DOHH2 (cell line): Measurements from ENCODE around the gene CRISPLD2.
"Not testable (repeated sequence)": the region's sequence is repeated elsewhere in the genome, so short reads cannot be mapped to it uniquely, and the experiment has no call there.

Experiments
- H3F3A ChIP-seq: fragments of 200-600 bp; sonication (generic), shearing (Covaris generic); 2 replicates; pipeline ENCODE4 v1.6.0; 2016; ENCODE audit warnings: antibody characterized with exemption, mild to moderate bottlenecking; ENCODE audit not compliant: control insufficient read depth, insufficient read depth
- H3K27ac ChIP-seq: fragments of 200-600 bp; sonication (generic); 2 replicates; pipeline ENCODE4 v1.5.1; 2014; ENCODE audit warnings: low read depth, mild to moderate bottlenecking, low read length, moderate library complexity
- H3K27me3 ChIP-seq: fragments of 200-600 bp; sonication (generic); 2 replicates; pipeline ENCODE4 v1.6.1; 2014; ENCODE audit warnings: mild to moderate bottlenecking, low read length, mixed read lengths; ENCODE audit not compliant: control insufficient read depth
- H3K36me3 ChIP-seq: fragments of 200-600 bp; sonication (generic); 2 replicates; pipeline ENCODE4 v1.6.1; 2014; ENCODE audit warnings: mild to moderate bottlenecking, low read length, moderate library complexity, mixed read lengths; ENCODE audit not compliant: control insufficient read depth
- H3K4me1 ChIP-seq: fragments of 200-600 bp; sonication (generic); 2 replicates; pipeline ENCODE4 v1.6.1; 2014; ENCODE audit warnings: mild to moderate bottlenecking, low read length, mixed read lengths; ENCODE audit not compliant: control insufficient read depth
- H3K4me2 ChIP-seq: fragments of 200-600 bp; sonication (generic); 2 replicates; pipeline ENCODE4 v1.6.0; 2014; ENCODE audit warnings: mild to moderate bottlenecking, low read length, moderate library complexity
- H3K4me3 ChIP-seq: fragments of 200-600 bp; sonication (generic); 2 replicates; pipeline ENCODE4 v1.5.1; 2014; ENCODE audit warnings: mild to moderate bottlenecking, low read length, mixed read lengths
- H3K79me2 ChIP-seq: fragments of 200-600 bp; sonication (generic); 2 replicates; pipeline ENCODE4 v1.6.1; 2014; ENCODE audit warnings: mild to moderate bottlenecking, low read length, mixed read lengths; ENCODE audit not compliant: control insufficient read depth
- H3K9me2 ChIP-seq: fragments of 200-600 bp; sonication (generic); replicated peaks from 2 replicates; pipeline ENCODE4 v1.6.1; 2014; ENCODE audit warnings: mild to moderate bottlenecking, low read length, mixed read lengths; ENCODE audit not compliant: control insufficient read depth
- H3K9me3 ChIP-seq: fragments of 200-600 bp; sonication (generic); 2 replicates; pipeline ENCODE4 v1.6.1; 2014; ENCODE audit warnings: antibody characterized with exemption, low read length, mixed read lengths; ENCODE audit not compliant: control insufficient read depth, insufficient read depth
- H4K20me1 ChIP-seq: fragments of 200-600 bp; sonication (generic); 2 replicates; pipeline ENCODE4 v1.6.0; 2014; ENCODE audit warnings: low read depth, mild to moderate bottlenecking, antibody characterized with exemption, low read length, moderate library complexity; ENCODE audit not compliant: control insufficient read depth, insufficient read depth
- EZH2phosphoT487 ChIP-seq: fragments of 200-600 bp; sonication (generic); IDR thresholded peaks from 2 replicates; pipeline ENCODE4 v1.6.1; 2017; ENCODE audit warnings: borderline replicate concordance, mild to moderate bottlenecking, antibody characterized with exemption, low read length, moderate library complexity, mixed read lengths
- TF ChIP-seq, protein P1 (sequence below): fragments of 200-600 bp; sonication (generic); IDR thresholded peaks from one replicate; pipeline ENCODE4 v1.5.1; 2014; ENCODE audit warnings: antibody characterized with exemption, mild to moderate bottlenecking, low read depth, low read length; ENCODE audit not compliant: poor library complexity, severe bottlenecking

The CRISPLD2 gene

DNA sequence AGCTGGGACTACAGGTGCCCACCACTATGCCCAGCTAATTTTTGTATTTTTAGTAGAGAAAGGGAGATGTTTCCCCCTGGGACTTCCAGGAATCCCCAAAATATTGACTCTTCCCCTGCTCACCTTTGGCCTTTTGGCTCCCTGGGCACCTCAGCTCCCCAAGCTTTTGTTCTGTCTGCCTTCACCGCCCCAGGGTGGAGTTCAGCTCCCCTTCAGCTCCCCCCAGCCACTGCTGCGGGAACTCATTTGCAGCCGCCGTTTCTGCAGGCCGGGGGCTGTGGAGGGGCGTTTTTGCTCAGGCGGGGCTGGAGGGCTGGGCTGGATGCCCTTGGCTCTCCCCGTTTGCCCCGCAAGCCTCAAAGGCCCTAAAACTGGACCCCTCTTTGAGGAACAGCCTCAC, 47.9 kb downstream of the CRISPLD2 start:
- Histone ChIP-seq H3K27ac (no peak overlapping the region), H3F3A (no peaks in the 10 kb centered on the region), H3K4me1 (no peaks in the 10 kb centered on the region), H3K4me3 (no peak overlapping the region), H3K9me2 (no peaks in the 10 kb centered on the region), H3K4me2 (no peak overlapping the region), H4K20me1 (0 out of 2 replicates have a peak, but pooled peaks cover 3% of the 10 kb centered on the region), H3K36me3 (no peaks in the 10 kb centered on the region), H3K79me2 (no peaks in the 10 kb centered on the region), H3K27me3 (peaks cover 8% of the 10 kb centered on the region), H3K9me3 (no peaks in the 10 kb centered on the region)
- no peak for TF ChIP-seq EZH2phosphoT487
- TF ChIP-seq, protein P1, sequence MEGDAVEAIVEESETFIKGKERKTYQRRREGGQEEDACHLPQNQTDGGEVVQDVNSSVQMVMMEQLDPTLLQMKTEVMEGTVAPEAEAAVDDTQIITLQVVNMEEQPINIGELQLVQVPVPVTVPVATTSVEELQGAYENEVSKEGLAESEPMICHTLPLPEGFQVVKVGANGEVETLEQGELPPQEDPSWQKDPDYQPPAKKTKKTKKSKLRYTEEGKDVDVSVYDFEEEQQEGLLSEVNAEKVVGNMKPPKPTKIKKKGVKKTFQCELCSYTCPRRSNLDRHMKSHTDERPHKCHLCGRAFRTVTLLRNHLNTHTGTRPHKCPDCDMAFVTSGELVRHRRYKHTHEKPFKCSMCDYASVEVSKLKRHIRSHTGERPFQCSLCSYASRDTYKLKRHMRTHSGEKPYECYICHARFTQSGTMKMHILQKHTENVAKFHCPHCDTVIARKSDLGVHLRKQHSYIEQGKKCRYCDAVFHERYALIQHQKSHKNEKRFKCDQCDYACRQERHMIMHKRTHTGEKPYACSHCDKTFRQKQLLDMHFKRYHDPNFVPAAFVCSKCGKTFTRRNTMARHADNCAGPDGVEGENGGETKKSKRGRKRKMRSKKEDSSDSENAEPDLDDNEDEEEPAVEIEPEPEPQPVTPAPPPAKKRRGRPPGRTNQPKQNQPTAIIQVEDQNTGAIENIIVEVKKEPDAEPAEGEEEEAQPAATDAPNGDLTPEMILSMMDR = no peak

DNA sequence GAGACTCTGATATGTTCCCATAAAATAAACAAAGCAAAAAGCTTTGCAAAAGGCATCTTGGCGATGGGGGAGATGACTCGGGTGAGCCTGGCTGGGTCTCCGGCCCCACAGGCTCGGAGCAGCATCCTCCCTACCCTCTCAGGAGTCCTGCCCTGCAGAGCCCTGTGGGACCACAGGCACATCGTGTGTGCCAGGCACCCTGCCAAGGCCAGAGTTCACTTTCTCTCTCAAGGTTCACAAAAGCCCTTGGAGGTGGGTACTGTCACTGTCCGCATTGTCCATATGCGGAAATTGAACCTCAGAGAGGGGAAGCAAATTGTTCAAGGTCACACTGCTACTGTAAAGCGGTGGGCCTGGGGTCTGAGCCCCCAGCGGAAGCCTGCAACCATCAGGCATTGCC, 48.5 kb downstream of the CRISPLD2 start:
- no peaks in the 10 kb centered on the region for H3K79me2 ChIP-seq
- H3K4me2 ChIP-seq = no peak overlapping the region
- no peak for TF ChIP-seq EZH2phosphoT487
- TF ChIP-seq, protein P1 = no peak
- no peak overlapping the region for H3K27ac ChIP-seq
- H3F3A ChIP-seq = no peaks in the 10 kb centered on the region
- H3K27me3 ChIP-seq = peaks cover 8% of the 10 kb centered on the region
- H3K9me3 ChIP-seq = no peaks in the 10 kb centered on the region
- no peaks in the 10 kb centered on the region for H3K36me3 ChIP-seq
- 0 out of 2 replicates have a peak, but pooled peaks cover 3% of the 10 kb centered on the region for H4K20me1 ChIP-seq
- no peaks in the 10 kb centered on the region for H3K9me2 ChIP-seq
- H3K4me1 ChIP-seq = no peaks in the 10 kb centered on the region
- no peak overlapping the region for H3K4me3 ChIP-seq

DNA sequence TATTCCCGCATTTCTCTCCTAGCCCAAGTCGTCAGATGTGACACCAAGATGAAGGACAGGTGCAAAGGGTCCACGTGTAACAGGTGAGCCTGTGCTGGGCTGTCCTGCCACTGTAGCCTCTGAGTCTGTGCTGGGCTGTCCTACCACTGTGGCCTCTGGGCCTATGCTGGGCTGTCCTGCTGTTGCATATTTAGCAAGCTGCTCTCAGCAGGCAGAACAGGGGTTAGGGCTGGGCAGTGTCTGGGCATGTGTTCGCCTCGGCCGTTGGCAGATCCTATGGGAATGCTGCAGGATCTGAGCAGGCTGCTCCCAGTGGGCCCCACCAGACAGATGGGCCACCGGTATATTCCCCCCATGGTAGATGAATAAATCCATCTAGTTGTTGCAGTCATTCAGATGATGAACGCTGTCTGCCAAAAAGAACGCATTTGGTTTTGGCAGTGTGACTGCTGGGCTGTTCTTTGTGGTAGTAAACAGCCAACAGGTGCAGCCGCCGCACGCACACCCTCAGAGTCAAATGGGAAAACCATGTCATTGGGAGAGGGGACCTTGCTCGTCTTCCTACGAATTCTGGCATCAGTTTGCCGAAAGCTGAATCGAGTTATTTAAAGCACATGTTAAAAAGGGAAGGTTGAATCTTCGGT, 49.2 kb downstream of the CRISPLD2 start:
- Histone ChIP-seq H3K4me2 (no peak overlapping the region), H3K36me3 (no peaks in the 10 kb centered on the region), H3K79me2 (no peaks in the 10 kb centered on the region), H3K9me2 (no peaks in the 10 kb centered on the region), H3K4me1 (no peaks in the 10 kb centered on the region), H3K9me3 (no peaks in the 10 kb centered on the region), H3K27me3 (peaks cover 9% of the 10 kb centered on the region), H3K27ac (no peak overlapping the region), H3K4me3 (no peak overlapping the region), H3F3A (no peaks in the 10 kb centered on the region), H4K20me1 (0 out of 2 replicates have a peak, but pooled peaks cover 3% of the 10 kb centered on the region)
- TF ChIP-seq EZH2phosphoT487 = no peak
- TF ChIP-seq, protein P1 = no peak

DNA sequence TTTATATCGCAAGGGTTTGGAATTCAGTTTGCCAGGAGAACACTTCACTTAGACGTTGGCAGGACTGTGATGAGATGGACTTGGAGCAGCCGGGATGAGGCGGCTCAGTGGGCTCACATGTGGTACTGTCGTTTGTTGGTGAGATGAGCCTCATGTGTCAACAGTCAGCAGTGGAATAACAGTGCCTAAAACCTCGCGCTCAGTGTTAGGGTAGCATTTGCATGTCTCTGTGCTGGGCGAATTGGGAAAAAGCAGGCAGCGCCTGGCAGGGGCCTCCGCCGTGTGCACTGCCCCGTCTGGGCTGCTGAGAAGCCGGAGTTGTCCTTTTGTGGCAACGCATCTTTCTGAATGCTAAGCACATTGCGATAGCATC, 49.7 kb downstream of the CRISPLD2 start:
- Histone ChIP-seq H3F3A (no peaks in the 10 kb centered on the region), H3K27ac (no peak overlapping the region), H3K4me2 (no peak overlapping the region), H4K20me1 (0 out of 2 replicates have a peak, but pooled peaks cover under 1% of the 10 kb centered on the region), H3K4me1 (no peaks in the 10 kb centered on the region), H3K9me3 (no peaks in the 10 kb centered on the region), H3K27me3 (peaks cover 10% of the 10 kb centered on the region), H3K9me2 (no peaks in the 10 kb centered on the region), H3K36me3 (no peaks in the 10 kb centered on the region), H3K79me2 (no peaks in the 10 kb centered on the region), H3K4me3 (no peak overlapping the region)
- TF ChIP-seq EZH2phosphoT487 = no peak
- TF ChIP-seq, protein P1 = no peak

DNA sequence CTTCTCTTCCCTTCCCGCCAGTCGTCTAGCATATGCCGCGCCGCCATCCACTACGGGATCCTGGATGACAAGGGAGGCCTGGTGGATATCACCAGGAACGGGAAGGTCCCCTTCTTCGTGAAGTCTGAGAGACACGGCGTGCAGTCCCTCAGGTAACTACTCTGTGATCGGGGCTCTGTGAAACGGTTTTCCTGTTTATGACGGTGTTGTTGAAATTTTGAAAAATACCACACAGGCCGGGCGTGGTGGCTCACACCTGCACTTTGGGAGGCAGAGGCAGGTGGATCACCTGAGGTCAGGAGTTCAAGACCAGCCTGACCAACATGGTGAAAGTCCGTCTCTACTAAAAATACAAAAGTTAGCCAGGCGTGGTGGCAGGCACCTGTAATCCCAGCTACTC, 53.2 kb downstream of the CRISPLD2 start:
- H4K20me1 ChIP-seq, H3K4me3 ChIP-seq, H3K4me2 ChIP-seq, H3K9me3 ChIP-seq, H3K36me3 ChIP-seq, H3K79me2 ChIP-seq, H3K4me1 ChIP-seq, H3F3A ChIP-seq, H3K27me3 ChIP-seq, H3K9me2 ChIP-seq, H3K27ac ChIP-seq: not testable (repeated sequence)
